ENCODE measurements around the gene LRRC47.

The LRRC47 gene

GRCh38 chr1:3796215-3797061 is at the start of gene LRRC47:
Gene LRRC47, minus strand, starts transcription at chr1:3796498. Its CDS starts 22 bp downstream, at chr1:3796476.
- Histone ChIP-seq H3K9me3 (ENCODE audit: control insufficient read depth, insufficient read depth, low read length) (no peaks in the 10 kb centered on the region; the same call in 1 of the 2 replicates), H3K4me3 (ENCODE audit: low read length) (peak within 1 kb of the TSS; percentile 89), H3K79me2 (ENCODE audit: control insufficient read depth, low read length) (peaks cover 57% of the 10 kb centered on the region), H3K9me2 (replicated peaks; ENCODE audit: control insufficient read depth, low read length) (no peaks in the 10 kb centered on the region), H3F3A (ENCODE audit: control insufficient read depth, insufficient read depth) (no peaks in the 10 kb centered on the region), H3K27ac (ENCODE audit: low read depth, low read length) (peak within 1 kb of the TSS; percentile 31), H3K27me3 (ENCODE audit: control insufficient read depth, low read length) (peaks cover 7% of the 10 kb centered on the region; the same call in 1 of the 2 replicates), H3K4me1 (ENCODE audit: control insufficient read depth, low read length) (peaks cover 30% of the 10 kb centered on the region), H3K36me3 (ENCODE audit: control insufficient read depth, low read length) (peaks cover 18% of the 10 kb centered on the region), H4K20me1 (ENCODE audit: control insufficient read depth, insufficient read depth, low read depth, low read length) (peaks cover 6% of the 10 kb centered on the region; the same call in 1 of the 2 replicates), H3K4me2 (ENCODE audit: low read length) (peak within 1 kb of the TSS; percentile 89)
- TF ChIP-seq CTCF (IDR thresholded peaks at IDR 0.05; ENCODE audit: low read depth, low read length, poor library complexity, severe bottlenecking) (no peak), EZH2phosphoT487 (IDR thresholded peaks at IDR 0.05; ENCODE audit: borderline replicate concordance, low read length) (no peak)

- Histone ChIP-seq H3K79me2 (ENCODE audit: control insufficient read depth, low read length) (no peaks in the 10 kb centered on the region), H3K4me1 (ENCODE audit: control insufficient read depth, low read length) (peaks cover 49% of the 10 kb centered on the region), H3K27me3 (ENCODE audit: control insufficient read depth, low read length) (no peaks in the 10 kb centered on the region), H4K20me1 (ENCODE audit: control insufficient read depth, insufficient read depth, low read depth, low read length) (no peaks in the 10 kb centered on the region), H3K4me2 (ENCODE audit: low read length) (no peak overlapping the region), H3K36me3 (ENCODE audit: control insufficient read depth, low read length) (peaks cover 65% of the 10 kb centered on the region), H3F3A (ENCODE audit: control insufficient read depth, insufficient read depth) (peaks cover 10% of the 10 kb centered on the region), H3K4me3 (ENCODE audit: low read length) (no peak overlapping the region), H3K9me3 (ENCODE audit: control insufficient read depth, insufficient read depth, low read length) (no peaks in the 10 kb centered on the region), H3K27ac (ENCODE audit: low read depth, low read length) (no peak overlapping the region), H3K9me2 (replicated peaks; ENCODE audit: control insufficient read depth, low read length) (no peaks in the 10 kb centered on the region)
- no peak for TF ChIP-seq EZH2phosphoT487 (IDR thresholded peaks at IDR 0.05; ENCODE audit: borderline replicate concordance, low read length)
- no peak for TF ChIP-seq CTCF (IDR thresholded peaks at IDR 0.05; ENCODE audit: low read depth, low read length, poor library complexity, severe bottlenecking)
These were observed 46.6 kb upstream of the LRRC47 start for GRCh38 chr1:3842912-3843311.

GRCh38 chr1:3841491-3841890 is 45.2 kb upstream of the LRRC47 start:
- H3K9me3 ChIP-seq (ENCODE audit: control insufficient read depth, insufficient read depth, low read length): no peaks in the 10 kb centered on the region
- no peak overlapping the region for H3K27ac ChIP-seq (ENCODE audit: low read depth, low read length)
- TF ChIP-seq CTCF (IDR thresholded peaks at IDR 0.05; ENCODE audit: low read depth, low read length, poor library complexity, severe bottlenecking) (no peak), EZH2phosphoT487 (IDR thresholded peaks at IDR 0.05; ENCODE audit: borderline replicate concordance, low read length) (no peak)
- no peak overlapping the region for H3K4me2 ChIP-seq (ENCODE audit: low read length)
- H3K79me2 ChIP-seq (ENCODE audit: control insufficient read depth, low read length): no peaks in the 10 kb centered on the region
- H3F3A ChIP-seq (ENCODE audit: control insufficient read depth, insufficient read depth): peaks cover 10% of the 10 kb centered on the region
- no peaks in the 10 kb centered on the region for H3K9me2 ChIP-seq (replicated peaks; ENCODE audit: control insufficient read depth, low read length)
- no peaks in the 10 kb centered on the region for H3K27me3 ChIP-seq (ENCODE audit: control insufficient read depth, low read length)
- peaks cover 46% of the 10 kb centered on the region for H3K4me1 ChIP-seq (ENCODE audit: control insufficient read depth, low read length)
- peaks cover 64% of the 10 kb centered on the region for H3K36me3 ChIP-seq (ENCODE audit: control insufficient read depth, low read length)
- H4K20me1 ChIP-seq (ENCODE audit: control insufficient read depth, insufficient read depth, low read depth, low read length): no peaks in the 10 kb centered on the region
- H3K4me3 ChIP-seq (ENCODE audit: low read length): no peak overlapping the region

Measured in DOHH2 (cell line).